SU-DHL-6 (cell line): ENCODE measurements around the gene SERPINH1.

ENCODE experiments used
- H2AFZ ChIP-seq: fragments of 200-600 bp; sonication (generic); 2 replicates; pipeline ENCODE4 v1.6.1; 2014; ENCODE audit warnings: low read depth, mild to moderate bottlenecking, moderate library complexity, mixed read lengths, antibody characterized with exemption, low read length; ENCODE audit not compliant: severe bottlenecking
- H3F3A ChIP-seq: fragments of 200-600 bp; shearing (Covaris generic); 2 replicates; pipeline ENCODE4 v1.6.0; 2016; ENCODE audit warnings: antibody characterized with exemption, mild to moderate bottlenecking; ENCODE audit not compliant: insufficient read depth
- H3K27ac ChIP-seq: fragments of 200-600 bp; sonication (generic); 2 replicates; pipeline ENCODE4 v1.5.1; 2016; ENCODE audit warnings: low read depth, mild to moderate bottlenecking, low read length, moderate library complexity, mixed read lengths
- H3K27me3 ChIP-seq: fragments of 200-600 bp; sonication (generic), shearing (Covaris generic); 2 replicates; pipeline ENCODE4 v1.6.0; 2014; ENCODE audit warnings: mild to moderate bottlenecking, low read length
- H3K36me3 ChIP-seq: fragments of 200-600 bp; sonication (generic); 2 replicates; pipeline ENCODE4 v1.6.1; 2014; ENCODE audit warnings: mild to moderate bottlenecking, low read length, mixed read lengths
- H3K4me2 ChIP-seq: fragments of 300-600, 200-600 bp; shearing (Covaris generic), sonication (generic); 2 replicates; pipeline ENCODE4 v1.6.0; 2014; ENCODE audit warnings: low read length, low read depth, mild to moderate bottlenecking; ENCODE audit not compliant: poor library complexity, severe bottlenecking
- H3K4me3 ChIP-seq: fragments of 200-600 bp; sonication (generic); 2 replicates; pipeline ENCODE4 v1.5.1; 2014; ENCODE audit warnings: antibody characterized with exemption, low read length, mild to moderate bottlenecking, mixed read lengths; ENCODE audit not compliant: insufficient read depth, poor library complexity, severe bottlenecking
- H3K79me2 ChIP-seq: fragments of 200-600 bp; sonication (generic); 2 replicates; pipeline ENCODE4 v1.6.1; 2014; ENCODE audit warnings: mild to moderate bottlenecking, low read length, moderate library complexity; ENCODE audit not compliant: insufficient read depth
- H3K9ac ChIP-seq: fragments of 200-600 bp; sonication (generic); 2 replicates; pipeline ENCODE4 v1.7.0; 2014; ENCODE audit warnings: mild to moderate bottlenecking, low read length
- H3K9me2 ChIP-seq: fragments of 200-600 bp; sonication (generic); replicated peaks from 2 replicates; pipeline ENCODE4 v1.6.1; 2014; ENCODE audit warnings: low read length; ENCODE audit not compliant: insufficient read depth
- H3K9me3 ChIP-seq: fragments of 200-600 bp; sonication (generic); 2 replicates; pipeline ENCODE4 v1.6.1; 2014; ENCODE audit warnings: low read length, mixed read lengths; ENCODE audit not compliant: insufficient read depth
- H4K20me1 ChIP-seq: fragments of 200-600 bp; sonication (generic); 2 replicates; pipeline ENCODE4 v1.6.1; 2014; ENCODE audit warnings: low read depth, mild to moderate bottlenecking, antibody characterized with exemption, low read length, moderate library complexity, mixed read lengths
- CTCF ChIP-seq: fragments of 200-600 bp; sonication (generic); IDR thresholded peaks from one replicate; pipeline ENCODE4 v1.5.1; 2017; ENCODE audit warnings: antibody characterized with exemption, mild to moderate bottlenecking, low read length, moderate library complexity; ENCODE audit not compliant: insufficient read depth, poor library complexity, severe bottlenecking
- EZH2phosphoT487 ChIP-seq: fragments of 200-600 bp; sonication (generic), shearing (Covaris generic); conservative IDR thresholded peaks from 2 replicates; pipeline ENCODE4 v1.6.1; 2018; ENCODE audit warnings: mild to moderate bottlenecking, antibody characterized with exemption, low read length, moderate library complexity, mixed read lengths

SERPINH1 gene

GRCh38 chr11:75553182-75553581 lies 8.9 kb upstream of the SERPINH1 start:
- H3K4me2 ChIP-seq = no peak overlapping the region
- TF ChIP-seq EZH2phosphoT487 = no peak
- H3K9me3 ChIP-seq = no peaks in the 10 kb centered on the region
- H3K4me3 ChIP-seq = no peak overlapping the region
- H3K27me3 ChIP-seq = no peaks in the 10 kb centered on the region
- H3F3A ChIP-seq = no peaks in the 10 kb centered on the region
- no peaks in the 10 kb centered on the region for H3K36me3 ChIP-seq
- H4K20me1 ChIP-seq = no peaks in the 10 kb centered on the region
- no peak overlapping the region for H2AFZ ChIP-seq
- no peaks in the 10 kb centered on the region for H3K79me2 ChIP-seq
- H3K27ac ChIP-seq = no peak overlapping the region
- no peaks in the 10 kb centered on the region for H3K9me2 ChIP-seq
- H3K9ac ChIP-seq = no peak overlapping the region

GRCh38 chr11:75553889-75554257 lies 8.2 kb upstream of the SERPINH1 start:
- H3F3A ChIP-seq = no peaks in the 10 kb centered on the region
- no peaks in the 10 kb centered on the region for H3K36me3 ChIP-seq
- no peak overlapping the region for H2AFZ ChIP-seq
- no peak overlapping the region for H3K4me3 ChIP-seq
- no peaks in the 10 kb centered on the region for H3K79me2 ChIP-seq
- H3K27me3 ChIP-seq = no peaks in the 10 kb centered on the region
- no peak overlapping the region for H3K4me2 ChIP-seq
- H3K27ac ChIP-seq = no peak overlapping the region
- H3K9me3 ChIP-seq = no peaks in the 10 kb centered on the region
- TF ChIP-seq EZH2phosphoT487 (no peak), CTCF (no peak)
- H3K9ac ChIP-seq = no peak overlapping the region
- H3K9me2 ChIP-seq = no peaks in the 10 kb centered on the region
- no peaks in the 10 kb centered on the region for H4K20me1 ChIP-seq

- Histone ChIP-seq H3K9me3 (no peaks in the 10 kb centered on the region), H3K4me2 (no peak overlapping the region), H3F3A (no peaks in the 10 kb centered on the region), H3K27ac (no peak overlapping the region), H2AFZ (no peak overlapping the region), H3K9ac (no peak overlapping the region), H3K79me2 (no peaks in the 10 kb centered on the region), H4K20me1 (no peaks in the 10 kb centered on the region), H3K9me2 (no peaks in the 10 kb centered on the region), H3K4me3 (no peak overlapping the region), H3K36me3 (no peaks in the 10 kb centered on the region), H3K27me3 (no peaks in the 10 kb centered on the region)
- no peak for TF ChIP-seq EZH2phosphoT487
- TF ChIP-seq CTCF = no peak
These were observed 7.6 kb upstream of the SERPINH1 start for GRCh38 chr11:75554258-75555022.

- Histone ChIP-seq H4K20me1 (no peaks in the 10 kb centered on the region), H2AFZ (no peak overlapping the region), H3K79me2 (no peaks in the 10 kb centered on the region), H3K27me3 (no peaks in the 10 kb centered on the region), H3K9me2 (no peaks in the 10 kb centered on the region), H3K9ac (no peak overlapping the region), H3K4me3 (no peak overlapping the region), H3K9me3 (no peaks in the 10 kb centered on the region), H3K4me2 (no peak overlapping the region), H3F3A (no peaks in the 10 kb centered on the region), H3K27ac (no peak overlapping the region), H3K36me3 (no peaks in the 10 kb centered on the region)
- TF ChIP-seq CTCF (no peak), EZH2phosphoT487 (no peak)
These were observed 6.8 kb upstream of the SERPINH1 start for GRCh38 chr11:75555079-75555811.
